Posterior cingulate gyrus (tissue), 11 donors: ENCODE measurements around the gene SELENON.
"Not testable (repeated sequence)": the region's sequence is repeated elsewhere in the genome, so short reads cannot be mapped to it uniquely, and the experiment has no call there.

Experiments used
- DNase-seq, 10 donors: peaks; one replicate each; pipeline versions ENCODE4 v3.0.0 to v3.0.0-alpha.2; 2020 to 2021; ENCODE audit warnings: mixed read lengths in 3 of 10
- intact Hi-C: fragments of 100-400 bp; cut with DNase I; formaldehyde crosslinking; loops from one replicate; pipeline ENCODE4 v1.15.1; 2023

Gene SELENON

DNA sequence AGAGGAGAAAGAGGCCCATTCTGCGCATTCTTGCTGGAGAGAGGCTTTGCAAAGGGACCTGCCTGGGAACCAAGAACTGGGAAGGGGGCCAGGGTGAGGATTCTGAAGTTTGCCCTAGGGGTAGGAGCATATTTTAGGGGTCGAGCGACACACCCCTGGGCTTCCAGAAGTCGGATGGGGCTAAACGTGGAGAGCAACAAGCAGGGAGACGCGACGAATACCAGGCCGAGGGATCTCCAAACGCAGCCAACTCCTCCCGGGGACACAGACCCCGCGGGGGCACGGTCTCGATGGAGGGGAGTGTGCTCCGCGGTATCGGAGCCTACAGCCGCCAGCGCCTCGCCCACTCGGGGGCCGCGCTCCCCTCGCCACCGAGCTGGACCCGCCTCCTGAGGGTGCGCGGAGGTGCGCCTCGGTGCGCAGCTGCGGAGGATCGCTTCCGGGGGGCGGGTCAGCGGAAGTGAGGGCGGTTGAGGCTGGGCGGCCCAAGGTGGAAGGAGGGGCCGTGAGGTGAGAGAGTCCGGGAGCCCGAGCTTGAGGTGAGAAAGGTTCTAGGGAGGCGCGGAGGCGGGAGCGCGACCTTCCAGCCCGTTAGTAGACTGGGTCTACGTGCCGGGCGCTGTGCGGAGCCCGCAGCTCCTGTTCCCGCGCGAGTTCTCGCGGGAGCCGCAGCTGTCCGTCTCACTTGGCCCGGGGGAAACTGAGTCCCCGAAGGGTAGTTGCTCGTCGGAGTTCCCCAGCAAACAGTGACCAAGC, 19.7 kb downstream of the SELENON start, which contains the start of gene MTFR1L:
MTFR1L (plus strand) TSS at position 464 of the 756 bp plus-strand sequence. CDS start 3,151 bp downstream, outside the sequence.
- peak; percentile 86 to 98 (median 88) for DNase-seq
- intact Hi-C loops = loop anchor here (10.0 kb wide), 1 partner anchor 385 kb away; the partner anchor contains the start of gene MACO1

DNA sequence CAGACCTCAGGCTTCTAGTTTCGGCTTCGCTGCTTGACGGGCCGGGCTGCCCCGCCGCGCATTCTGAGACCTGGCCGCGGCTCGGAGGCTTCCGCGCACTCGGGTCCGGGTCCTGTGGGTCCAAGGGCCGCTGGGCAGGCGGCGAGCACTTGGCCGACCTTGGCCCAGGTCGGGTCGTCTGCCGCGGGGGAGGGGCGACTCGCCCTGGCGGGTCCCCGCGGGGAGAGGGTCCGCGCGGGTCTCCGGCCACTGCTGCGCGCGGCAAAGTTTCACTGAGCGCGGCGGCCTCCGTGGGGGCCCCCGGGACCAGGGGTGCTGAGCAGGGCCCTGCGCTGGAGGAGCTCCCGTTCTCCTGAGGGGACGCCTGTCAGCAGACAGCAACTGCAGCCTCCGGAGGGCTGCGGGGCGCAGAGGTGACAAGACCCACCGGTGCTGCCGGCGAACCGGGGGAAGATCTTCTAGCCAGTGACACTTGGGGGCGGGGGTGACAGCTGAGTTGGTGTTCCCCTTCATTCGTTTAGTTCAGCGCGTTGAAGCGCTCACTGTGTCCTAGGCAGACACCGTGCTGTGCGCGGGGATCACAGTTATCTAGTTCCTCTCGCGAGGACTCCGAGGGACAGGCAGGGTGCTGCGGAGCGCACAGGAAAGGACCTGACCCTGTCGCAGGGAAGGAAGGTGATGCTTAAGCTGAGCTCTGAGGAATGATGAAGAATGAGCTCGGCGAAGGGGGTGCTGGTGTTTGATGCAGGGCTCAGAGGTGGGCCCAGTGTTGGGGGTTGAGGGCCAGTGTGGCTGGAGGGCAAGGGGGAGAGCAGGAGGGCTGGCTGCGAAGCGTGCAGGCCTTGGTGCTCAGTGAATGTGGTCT, 20.5 kb downstream of the SELENON start:
- DNase-seq = peak in 2 of 10 donors; percentile 64 to 92
- intact Hi-C loops = no loop called here

DNA sequence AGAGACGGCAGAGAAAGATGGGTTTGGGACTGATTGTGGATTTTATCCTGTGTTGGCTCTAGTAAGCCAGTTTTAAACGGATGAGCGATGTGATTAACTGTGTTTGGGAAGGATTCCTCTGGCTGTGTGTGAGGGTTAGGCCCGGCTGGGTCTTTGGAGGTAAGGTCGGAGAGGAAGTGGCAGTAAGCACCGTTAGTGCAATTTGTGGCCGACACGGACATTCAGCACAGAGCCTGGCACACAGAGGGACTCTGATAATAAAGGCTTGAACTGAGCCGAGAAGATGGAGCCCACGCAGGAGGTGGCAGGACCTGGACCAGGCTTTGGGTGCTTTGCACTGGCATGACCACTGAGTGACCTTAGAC, 21.1 kb downstream of the SELENON start:
- DNase-seq = no peak
- intact Hi-C loops = no loop called here

DNA sequence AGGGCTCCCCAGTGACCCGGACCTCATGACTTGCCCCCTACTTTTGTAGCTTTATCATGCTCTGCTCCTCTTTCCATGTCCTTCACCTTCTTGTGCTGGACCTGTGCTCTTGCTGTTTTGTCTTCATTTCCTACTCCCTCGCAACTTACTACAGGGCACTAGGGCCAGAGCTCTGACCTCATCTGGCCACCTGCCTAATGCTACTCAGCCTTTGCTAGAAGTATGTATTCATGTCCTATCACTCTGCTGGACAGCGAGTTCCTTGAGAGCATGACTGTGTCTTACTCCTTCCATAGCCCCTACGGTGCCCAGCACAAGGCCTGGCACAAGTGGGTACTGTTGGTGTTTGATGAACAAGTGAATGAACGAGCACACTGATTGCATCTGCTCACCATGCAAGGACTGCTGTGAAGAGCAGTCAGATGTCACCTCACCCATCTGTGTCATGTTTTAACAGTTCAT, 21.7 kb downstream of the SELENON start:
- intact Hi-C loops = no loop called here
- DNase-seq = no peak

DNA sequence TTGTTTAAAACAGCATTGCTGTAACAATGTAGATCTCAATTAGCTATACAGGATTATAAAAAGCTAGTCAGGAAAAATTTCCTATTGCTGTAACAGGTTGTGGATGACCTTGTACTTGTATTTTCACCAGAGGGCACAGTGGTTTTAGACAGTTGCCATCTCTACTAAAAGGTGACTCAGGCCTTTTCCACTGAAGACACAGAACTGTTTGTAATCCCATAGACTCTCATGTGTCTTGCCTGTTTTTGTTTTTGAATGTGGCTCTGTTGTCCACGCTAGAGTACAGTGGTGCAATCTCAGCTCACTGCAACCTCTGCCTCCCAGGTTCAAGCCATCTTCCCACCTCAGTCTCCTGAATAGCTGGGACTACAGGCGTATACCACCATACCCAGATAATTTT, 25.6 kb downstream of the SELENON start:
- intact Hi-C loops = no loop called here
- DNase-seq = no peak

DNA sequence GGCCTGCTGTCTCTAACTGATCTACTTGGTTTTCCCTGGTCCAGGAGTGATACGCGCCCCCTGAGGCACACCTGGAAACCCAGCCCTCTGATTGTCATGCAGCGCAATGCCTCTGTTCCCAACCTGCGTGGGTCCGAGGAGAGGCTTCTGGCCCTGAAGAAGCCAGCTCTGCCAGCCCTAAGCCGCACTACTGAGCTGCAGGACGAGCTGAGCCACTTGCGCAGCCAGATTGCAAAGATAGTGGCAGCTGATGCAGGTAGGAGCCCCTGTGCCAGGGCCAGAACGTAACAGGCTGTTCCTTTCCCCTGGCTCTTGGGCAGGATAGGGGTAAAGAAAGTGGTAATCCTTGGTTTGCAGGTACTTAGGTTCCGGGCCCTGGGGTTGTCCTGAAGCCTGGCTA, 26.6 kb downstream of the SELENON start:
- intact Hi-C loops = no loop called here
- DNase-seq = no peak

DNA sequence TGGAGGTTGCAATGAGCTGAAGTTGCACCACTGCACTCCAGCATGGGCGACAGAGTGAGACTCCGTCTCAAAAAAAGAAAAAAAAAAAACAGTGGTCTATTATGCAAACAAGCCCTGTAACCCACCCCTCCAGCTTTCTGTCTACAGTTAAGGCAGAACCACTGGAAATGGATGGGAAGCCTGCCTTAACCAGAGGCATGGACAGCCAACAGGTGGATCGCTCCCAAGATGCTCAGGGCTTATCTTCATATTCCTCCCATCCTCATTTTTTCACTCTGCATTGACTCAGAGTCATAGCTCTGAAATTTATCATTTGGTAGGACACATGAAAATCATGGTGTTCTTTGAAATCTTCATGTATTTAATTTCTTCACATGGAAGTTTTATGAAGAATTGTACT, 28.5 kb downstream of the SELENON start:
- DNase-seq = no peak
- intact Hi-C loops = no loop called here

DNA sequence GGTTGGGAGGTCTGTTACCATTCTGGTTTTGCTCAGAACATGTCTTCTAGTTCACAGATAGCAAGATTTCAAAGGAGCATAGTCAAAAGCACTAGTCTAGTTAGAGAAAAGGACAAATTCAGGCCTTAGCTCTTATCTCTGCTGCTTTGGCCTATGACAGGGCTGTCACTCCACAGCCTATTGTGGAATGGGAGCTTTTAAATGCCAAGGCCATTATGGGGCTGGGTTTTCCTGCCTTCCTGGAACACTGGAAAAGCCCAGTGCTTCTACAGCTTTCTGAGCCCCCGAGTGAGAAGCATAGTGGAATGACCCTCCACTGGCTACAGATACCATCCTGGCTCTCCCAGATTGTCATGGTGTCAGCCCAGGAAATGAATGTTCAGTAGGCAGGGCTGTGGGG, 29.1 kb downstream of the SELENON start:
- intact Hi-C loops = no loop called here
- no peak for DNase-seq

DNA sequence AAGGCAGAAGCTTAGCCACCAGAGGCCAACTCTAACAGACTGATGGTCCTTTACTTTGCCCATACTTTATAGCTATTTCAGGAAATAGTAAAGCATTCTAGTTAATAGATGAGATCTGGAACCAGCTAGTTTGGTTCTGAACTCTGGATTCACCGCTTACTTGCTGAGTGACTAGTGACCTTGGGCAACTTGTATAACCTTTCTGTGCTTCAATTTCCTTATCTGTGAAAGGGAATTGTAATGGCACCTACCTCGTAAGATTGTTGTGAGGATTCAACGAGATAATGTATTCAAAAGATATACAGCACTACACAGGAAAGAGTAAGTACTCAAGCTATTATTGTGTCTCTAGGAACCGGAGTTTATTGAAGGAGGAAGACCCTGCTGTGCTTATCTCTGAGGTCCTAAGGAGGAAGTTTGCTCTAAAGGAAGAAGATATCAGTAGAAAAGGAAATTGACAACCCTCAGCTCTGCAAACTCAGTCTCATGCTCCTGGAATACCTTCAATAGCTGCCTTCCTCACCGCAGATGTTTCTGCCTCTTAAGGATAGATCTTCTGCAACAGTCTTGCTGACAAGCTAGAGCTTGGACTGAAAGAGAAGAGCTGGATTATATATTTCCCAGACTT, 31.7 kb downstream of the SELENON start:
- intact Hi-C loops = no loop called here

DNA sequence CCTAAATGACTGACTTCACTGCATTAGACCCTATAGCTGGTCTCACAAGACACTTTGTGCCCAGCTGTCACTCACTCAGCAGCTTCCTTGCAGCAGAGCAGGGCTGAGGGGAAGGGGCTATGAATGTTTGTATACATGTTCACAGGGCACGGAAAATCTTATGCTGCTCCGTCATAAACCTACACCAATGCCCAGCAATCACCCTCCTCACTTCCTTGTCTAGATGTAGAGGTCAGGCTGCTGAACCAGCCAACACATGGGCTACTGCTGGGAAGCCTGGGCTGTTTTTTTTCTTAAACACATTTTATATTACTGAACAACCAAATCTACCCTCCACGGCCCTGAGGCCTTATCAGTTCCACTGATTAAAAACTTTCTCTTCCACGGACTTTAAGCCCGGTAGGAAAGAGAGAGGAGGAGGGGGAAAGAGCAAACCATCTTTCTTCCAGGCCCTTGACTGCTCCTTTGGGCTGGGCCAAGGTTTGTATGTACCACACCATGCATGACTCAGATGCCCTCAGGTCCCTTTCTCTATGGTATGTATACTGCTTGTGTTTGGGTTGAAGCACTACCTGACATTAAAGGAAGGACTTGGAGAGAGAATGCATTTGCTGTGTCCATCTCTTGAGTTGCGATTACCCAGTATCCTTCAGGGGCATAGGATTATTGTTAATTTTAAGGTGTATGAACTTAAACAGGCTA, 32.5 kb downstream of the SELENON start:
- intact Hi-C loops = no loop called here
- DNase-seq = no peak

More for the DNA sequence above, 31.7 kb downstream of the SELENON start:
- DNase-seq = no peak

DNA sequence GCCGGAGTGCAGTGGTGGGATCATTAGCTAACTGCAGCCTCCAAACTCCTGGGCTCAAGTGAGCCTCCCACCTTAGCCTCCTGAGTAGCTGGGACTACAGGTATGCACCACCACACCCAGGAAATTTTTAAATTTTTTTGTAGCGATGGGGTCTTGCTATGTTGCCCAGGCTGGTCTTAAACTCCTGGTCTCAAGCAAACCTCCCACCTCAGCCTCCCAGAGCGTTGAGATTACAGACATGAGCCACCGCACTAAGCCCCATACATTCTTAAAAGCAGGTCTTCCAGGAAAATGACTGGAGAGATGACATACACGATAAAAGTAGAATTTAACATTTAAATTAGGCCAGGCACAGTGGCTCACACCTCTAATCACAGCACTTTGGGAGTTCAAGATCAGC, 33.2 kb downstream of the SELENON start:
- intact Hi-C loops = no loop called here

DNA sequence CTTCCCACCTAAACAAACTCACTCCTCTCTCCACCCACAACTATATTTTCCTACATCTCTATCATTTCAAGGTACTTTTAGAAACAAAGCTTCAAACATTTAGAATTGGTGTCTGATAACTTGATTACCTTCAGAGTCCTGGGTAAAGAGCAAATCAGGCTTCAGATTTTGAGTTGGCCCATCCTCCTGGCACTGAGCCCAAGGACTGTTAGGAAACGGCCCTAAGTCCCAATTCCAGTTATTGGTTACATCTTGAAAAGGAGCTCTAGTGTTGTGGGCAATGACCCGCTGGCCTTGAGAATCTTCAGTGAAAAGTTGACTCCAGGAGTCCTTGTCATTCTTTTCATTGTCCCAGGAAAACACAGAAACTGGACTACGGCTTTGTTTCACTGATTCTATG, 34.9 kb downstream of the SELENON start:
- intact Hi-C loops = no loop called here
- no peak for DNase-seq

More for the DNA sequence above, 33.2 kb downstream of the SELENON start:
- DNase-seq = no peak

DNA sequence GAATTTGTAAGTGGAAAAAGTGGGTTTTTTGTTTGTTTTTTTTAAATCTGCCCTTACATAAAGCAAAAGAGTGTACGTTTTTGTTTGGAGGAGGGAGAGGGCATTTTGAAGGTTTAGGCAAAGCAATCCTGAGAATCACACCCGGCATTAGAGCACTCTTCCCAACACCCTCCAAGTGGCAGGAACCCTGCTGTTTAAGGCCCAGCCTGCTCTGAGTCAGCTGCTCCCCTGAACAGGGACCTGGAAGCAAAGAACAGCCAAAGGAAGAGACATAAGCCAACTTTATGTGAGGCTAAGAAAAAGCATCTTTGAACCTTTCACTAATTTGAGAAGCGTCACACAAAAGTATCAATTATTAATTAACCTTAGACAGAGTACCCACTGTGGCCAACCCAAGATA, 36.7 kb downstream of the SELENON start:
- intact Hi-C loops = no loop called here
- no peak for DNase-seq

DNA sequence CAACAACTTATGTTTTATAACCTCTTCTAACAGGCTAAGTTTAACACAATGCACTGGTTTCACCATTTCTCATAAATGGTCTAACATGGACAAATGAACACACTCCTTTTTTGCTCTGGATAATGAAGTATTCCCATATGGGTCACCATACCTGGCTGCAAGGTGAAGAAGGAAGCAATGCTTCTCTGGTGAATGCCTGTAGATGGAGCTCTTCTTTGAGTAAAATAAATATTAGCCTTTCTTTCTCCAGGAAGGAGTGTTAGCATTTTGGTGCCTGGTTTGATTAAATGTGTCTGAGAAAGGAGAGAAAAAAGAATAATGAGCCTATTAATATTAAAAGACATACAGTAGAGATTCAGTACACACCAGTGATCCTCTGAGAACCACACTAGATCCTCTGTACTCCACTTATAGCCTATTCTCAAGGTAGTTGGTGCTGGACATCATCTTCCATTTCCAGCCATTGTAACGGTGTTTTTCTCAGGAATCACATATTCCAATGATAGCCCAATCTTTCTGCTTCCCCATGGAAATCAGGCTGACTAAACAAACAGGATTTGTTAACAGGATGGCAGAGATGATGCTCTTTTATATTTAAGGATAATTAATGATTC, 37.4 kb downstream of the SELENON start:
- no peak for DNase-seq

DNA sequence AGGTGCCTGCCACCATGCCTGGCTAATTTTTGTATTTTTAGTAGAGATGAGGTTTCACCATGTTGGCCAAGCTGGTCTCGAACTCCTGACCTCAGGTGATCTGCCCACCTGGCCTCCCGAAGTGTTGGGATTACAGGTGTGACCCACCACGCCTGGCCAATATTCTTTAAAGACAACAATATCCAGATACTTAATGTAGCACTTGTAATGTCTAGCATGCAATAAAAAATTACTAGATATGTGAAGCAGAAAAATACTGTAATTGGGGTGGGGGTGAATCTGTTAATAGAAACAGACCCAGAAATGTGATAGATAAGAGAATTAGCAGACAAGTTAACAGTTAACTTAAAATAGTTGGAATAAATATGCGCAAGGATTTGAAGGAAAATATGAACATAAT, 39.8 kb downstream of the SELENON start:
- intact Hi-C loops, DNase-seq: not testable (repeated sequence)

More for the DNA sequence above, 37.4 kb downstream of the SELENON start:
- intact Hi-C loops = no loop called here

DNA sequence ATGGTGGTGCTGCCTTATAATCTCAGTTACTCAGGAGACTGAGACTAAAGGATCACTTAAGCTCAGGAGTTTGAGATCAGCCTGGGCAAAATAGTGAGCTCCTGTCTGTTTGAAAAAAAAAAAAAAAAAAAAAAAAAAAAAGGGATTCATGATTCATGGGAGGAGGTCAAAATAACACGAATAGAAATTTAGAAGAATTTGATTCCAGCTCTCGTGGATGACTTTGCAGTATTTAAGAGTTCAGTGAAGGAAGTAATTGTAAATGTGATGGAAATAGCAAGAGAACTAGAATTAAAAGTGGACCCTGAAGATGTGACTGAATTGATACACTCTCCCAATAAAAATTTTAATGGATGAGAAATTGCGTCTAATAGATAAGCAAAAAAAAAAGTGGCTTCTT, 43.5 kb downstream of the SELENON start:
- DNase-seq = no peak
- intact Hi-C loops = no loop called here

DNA sequence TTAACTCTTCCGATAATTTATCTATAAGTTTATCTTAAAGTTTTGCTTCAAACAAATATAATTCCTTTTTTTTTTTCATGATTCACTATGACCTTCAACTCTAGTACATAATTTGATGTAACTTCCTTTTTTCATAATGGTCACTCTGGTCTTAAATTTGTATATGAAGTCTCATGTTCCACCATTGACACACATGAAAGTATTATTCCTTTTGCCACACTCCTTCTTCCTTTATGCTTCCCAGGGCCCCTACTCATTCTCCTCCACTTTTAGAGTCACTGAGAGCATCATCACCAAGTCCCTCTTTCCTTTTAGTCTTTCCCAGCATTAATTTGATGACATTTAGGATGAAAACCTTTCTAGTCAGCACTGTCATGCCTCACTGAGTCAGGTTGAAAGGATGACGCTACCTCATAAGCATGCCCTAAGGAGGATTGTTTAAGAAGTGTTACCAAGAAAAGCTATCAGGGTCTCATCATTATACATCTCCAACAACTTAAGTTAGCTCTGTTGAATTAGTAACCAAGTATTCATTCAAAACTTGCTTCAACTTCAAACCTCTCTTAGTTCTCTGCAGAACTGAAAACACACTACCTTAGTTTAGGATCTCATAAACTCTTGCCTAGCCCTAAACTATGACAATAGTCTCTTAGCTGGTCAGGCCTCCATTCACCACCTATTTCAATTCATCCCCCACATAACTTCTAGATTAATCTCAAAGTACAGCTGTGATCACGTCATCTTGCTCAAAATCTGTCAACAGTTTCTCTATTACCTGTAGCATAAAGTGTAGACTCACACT, 44.7 kb downstream of the SELENON start:
- no peak for DNase-seq
- intact Hi-C loops = no loop called here

DNA sequence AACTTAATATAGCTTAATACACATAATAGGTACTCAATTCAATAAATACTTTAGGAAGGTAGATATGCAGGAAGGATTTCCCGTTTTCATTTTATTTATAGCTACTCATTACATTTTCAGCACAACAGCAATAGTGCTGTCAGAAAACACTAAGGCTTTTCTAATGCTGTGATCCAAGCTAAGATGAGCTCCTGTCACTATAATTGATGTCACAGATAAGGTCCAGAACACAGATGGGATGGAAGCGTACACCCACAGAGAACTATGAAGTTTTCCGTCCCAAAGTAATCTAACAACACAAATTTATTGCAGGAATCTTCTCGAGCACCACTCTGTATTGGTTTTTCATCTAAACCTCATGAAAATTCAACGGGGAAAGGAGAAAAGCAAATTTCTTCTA, 45.7 kb downstream of the SELENON start:
- DNase-seq = no peak
- intact Hi-C loops = no loop called here

DNA sequence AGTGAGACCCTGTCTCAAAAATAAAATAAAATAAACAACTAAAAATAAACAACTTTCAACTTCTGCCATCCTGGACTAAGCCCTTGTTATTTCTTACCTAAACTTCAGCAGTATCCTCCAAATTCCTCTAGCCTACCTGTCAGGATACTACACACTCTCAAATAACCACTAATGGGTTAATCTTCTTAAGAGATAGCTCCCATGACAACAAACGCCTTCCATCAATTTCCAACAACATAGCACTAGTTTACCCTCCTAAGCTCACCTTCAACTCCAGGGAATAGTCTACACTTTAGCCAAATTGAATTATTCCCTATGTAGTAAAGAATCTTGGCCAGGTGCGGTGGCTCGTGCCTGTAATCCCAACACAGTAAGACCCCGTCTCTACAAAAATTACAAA, 47.9 kb downstream of the SELENON start:
- intact Hi-C loops = no loop called here

More for the DNA sequence above, 47.9 kb downstream of the SELENON start:
- no peak for DNase-seq
